Ovary (tissue), 9 donors: ENCODE data around the gene SNCAIP. TPM values are rescaled to one million over a fixed set of nuclear protein-coding genes. Genes with fewer than 3 reads are reported as not detected.

Source experiments
- DNase-seq, 5 donors: peaks; one replicate each; pipeline ENCODE4 v3.0.0-alpha.2; 2019 to 2020
- H3K27ac ChIP-seq, 2 donors: fragments of 200-600 bp; one replicate each; pipeline versions ENCODE4 v1.5.1 to v1.8.0; 2019 to 2022
- H3K27me3 ChIP-seq: fragments of 200-600 bp; one replicate; pipeline ENCODE4 v1.8.0; 2022
- H3K36me3 ChIP-seq: fragments of 200-600 bp; sonication (generic); one replicate; pipeline ENCODE4 v1.5.1; 2019
- H3K4me1 ChIP-seq: one replicate; pipeline ENCODE4 v1.8.1; 2013; ENCODE audit warnings: mild to moderate bottlenecking, moderate library complexity; ENCODE audit not compliant: insufficient read depth
- H3K4me3 ChIP-seq: fragments of 200-600 bp; sonication (generic); one replicate; pipeline ENCODE4 v1.5.1; 2017
- H3K9me3 ChIP-seq, 2 donors: fragments of 200-600 bp in 1 of 2; sonication (generic) in 1 of 2; one replicate each; pipeline versions ENCODE4 v1.5.1 to v1.8.1; 2013 to 2019; ENCODE audit warnings: mild to moderate bottlenecking in 1 of 2, moderate library complexity in 1 of 2
- EP300 ChIP-seq: sonication (generic); formaldehyde crosslinking; IDR thresholded peaks from one replicate; pipeline ENCODE4 v1.6.1; 2017; ENCODE audit warnings: antibody characterized with exemption
- POLR2A ChIP-seq: fragments of 450-650 bp; IDR thresholded peaks from one replicate; pipeline ENCODE4 v1.6.1; 2017; ENCODE audit warnings: antibody characterized with exemption, mild to moderate bottlenecking, moderate library complexity
- WGBS, 3 donors: extraction: QIAGEN DNeasy Blood & Tissue Kit in 1 of 3; methylation state at CpG; one replicate each; pipeline versions ENCODE4 v1.1.5 to v1.1.7; 2013 to 2017; 5-methylcytosine and 5-hydroxymethylcytosine counted together
- intact Hi-C, 4 donors: fragments of 100-400 bp; cut with DNase I; formaldehyde crosslinking; loops; one replicate each; pipeline versions ENCODE4 v1.11.0 to v1.15.1; 2022 to 2023
- polyA plus RNA-seq, 2 donors: library from polyadenylated mRNA; stranded (reverse); fragments of 200-250 nt in 1 of 2; fragments of 350-450 nt in 1 of 2; fragmentation: Illumina TruSeq in 1 of 2; extraction: RNeasy Lipid Tissue Mini Kit (QIAGEN cat#74804) in 1 of 2; gene quantifications; one replicate each; pipeline ENCODE4 v1.2.3, GENCODE V29; 2013 to 2014
- total RNA-seq, 7 donors: library from RNA; depleted of rRNA in 2 of 7; stranded (reverse); fragments of >200 nt in 2 of 7; fragmentation: NEBNext Ultra II Directional in 3 of 7; extraction: Animal tissue kit (Norgen Biotek cat#: 25700) in 3 of 7; gene quantifications; one replicate each; pipeline versions ENCODE4 v1.1.0 to v1.2.4, GENCODE V29; 2016 to 2023
- TF ChIP-seq, protein P1 (sequence below), 3 donors: fragments of 450-650 bp in 2 of 3; fragments of 200-600 bp in 1 of 3; IDR thresholded peaks; one replicate each; pipeline versions ENCODE4 v1.5.1 to v1.8.0; 2016 to 2022; ENCODE audit warnings: antibody characterized with exemption in 3 of 3, mild to moderate bottlenecking in 1 of 3
- donor health status: DM: no; HTN: no; CAD: no; lungs with moderate emphysema.
- donor health status: DM: no; HTN: no; CAD: no.
- donor health status: Bipolar disorder and iron deficiency.
- donor health status: DM: yes; HTN: yes; CAD: no.
- donor health status: DM: no; HTN: no; CAD: no.
- donor health status: DM: yes; HTN: yes; CAD: no.

SNCAIP gene
- total and polyA plus RNA-seq, 9 donors: 20.4 to 92.5 (median 46.9) TPM

DNA sequence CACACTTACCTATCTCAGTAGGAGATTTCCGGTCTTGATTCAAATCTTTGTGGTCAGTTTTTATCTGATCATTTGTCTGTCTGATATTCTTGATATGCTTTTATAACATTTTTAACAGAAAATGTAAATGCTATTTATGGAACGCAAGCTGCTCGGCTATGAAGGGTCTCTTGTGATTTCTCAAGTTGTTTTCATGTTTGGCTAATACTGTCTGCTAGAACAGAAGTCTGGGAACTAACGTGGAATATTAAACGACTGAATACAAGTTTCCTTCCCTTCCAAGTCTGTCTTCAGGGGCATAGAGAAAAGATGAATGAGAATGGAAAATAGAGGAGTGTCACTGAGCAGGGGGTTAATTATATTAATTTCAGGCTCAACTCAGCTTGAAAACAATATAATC, 27.6 kb downstream of the SNCAIP start:
- Histone ChIP-seq H3K4me1 (no peaks in the 10 kb centered on the region), H3K27me3 (no peaks in the 10 kb centered on the region), H3K9me3 (no peaks in the 10 kb centered on the region), H3K4me3 (no peak overlapping the region), H3K36me3 (no peaks in the 10 kb centered on the region), H3K27ac (no peak overlapping the region)
- intact Hi-C loops: no loop called here
- WGBS, 3 donors: 90 to 91% (median 91%) methylated on average over 5 of the region's 5 CpGs
- no peak for TF ChIP-seq EP300
- no peak for TF ChIP-seq POLR2A
- TF ChIP-seq, protein P1, sequence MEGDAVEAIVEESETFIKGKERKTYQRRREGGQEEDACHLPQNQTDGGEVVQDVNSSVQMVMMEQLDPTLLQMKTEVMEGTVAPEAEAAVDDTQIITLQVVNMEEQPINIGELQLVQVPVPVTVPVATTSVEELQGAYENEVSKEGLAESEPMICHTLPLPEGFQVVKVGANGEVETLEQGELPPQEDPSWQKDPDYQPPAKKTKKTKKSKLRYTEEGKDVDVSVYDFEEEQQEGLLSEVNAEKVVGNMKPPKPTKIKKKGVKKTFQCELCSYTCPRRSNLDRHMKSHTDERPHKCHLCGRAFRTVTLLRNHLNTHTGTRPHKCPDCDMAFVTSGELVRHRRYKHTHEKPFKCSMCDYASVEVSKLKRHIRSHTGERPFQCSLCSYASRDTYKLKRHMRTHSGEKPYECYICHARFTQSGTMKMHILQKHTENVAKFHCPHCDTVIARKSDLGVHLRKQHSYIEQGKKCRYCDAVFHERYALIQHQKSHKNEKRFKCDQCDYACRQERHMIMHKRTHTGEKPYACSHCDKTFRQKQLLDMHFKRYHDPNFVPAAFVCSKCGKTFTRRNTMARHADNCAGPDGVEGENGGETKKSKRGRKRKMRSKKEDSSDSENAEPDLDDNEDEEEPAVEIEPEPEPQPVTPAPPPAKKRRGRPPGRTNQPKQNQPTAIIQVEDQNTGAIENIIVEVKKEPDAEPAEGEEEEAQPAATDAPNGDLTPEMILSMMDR (IDR thresholded peaks at IDR 0.05): no peak
- DNase-seq: no peak

DNA sequence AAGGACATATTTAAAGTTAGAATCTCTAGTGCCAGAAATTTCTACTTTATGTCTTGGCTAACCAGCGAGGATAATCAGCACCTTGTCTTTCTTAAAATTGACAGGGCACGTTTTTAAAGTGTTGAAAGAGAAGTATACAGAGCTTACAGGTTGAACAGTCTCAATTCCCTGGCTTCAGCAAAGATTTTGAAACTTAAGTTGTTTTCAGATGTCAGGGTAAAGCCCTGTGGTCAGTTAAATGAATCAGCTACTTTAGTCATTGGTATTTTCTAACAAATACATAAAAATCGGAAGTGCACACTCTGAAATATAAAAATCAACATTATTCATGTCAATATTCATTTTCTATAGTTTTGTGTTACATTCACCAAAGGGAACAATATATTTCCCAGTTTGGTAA, 29.1 kb downstream of the SNCAIP start:
- intact Hi-C loops: no loop called here
- Histone ChIP-seq H3K27me3 (no peaks in the 10 kb centered on the region), H3K27ac (no peak overlapping the region), H3K36me3 (no peaks in the 10 kb centered on the region), H3K4me3 (no peak overlapping the region), H3K9me3 (no peaks in the 10 kb centered on the region), H3K4me1 (no peaks in the 10 kb centered on the region)
- TF ChIP-seq POLR2A: no peak
- no peak for TF ChIP-seq EP300
- TF ChIP-seq, protein P1 (IDR thresholded peaks at IDR 0.05): no peak
- DNase-seq: no peak
- WGBS, 3 donors: 72 to 89% (median 75%) methylated on average over 3 of the region's 3 CpGs

DNA sequence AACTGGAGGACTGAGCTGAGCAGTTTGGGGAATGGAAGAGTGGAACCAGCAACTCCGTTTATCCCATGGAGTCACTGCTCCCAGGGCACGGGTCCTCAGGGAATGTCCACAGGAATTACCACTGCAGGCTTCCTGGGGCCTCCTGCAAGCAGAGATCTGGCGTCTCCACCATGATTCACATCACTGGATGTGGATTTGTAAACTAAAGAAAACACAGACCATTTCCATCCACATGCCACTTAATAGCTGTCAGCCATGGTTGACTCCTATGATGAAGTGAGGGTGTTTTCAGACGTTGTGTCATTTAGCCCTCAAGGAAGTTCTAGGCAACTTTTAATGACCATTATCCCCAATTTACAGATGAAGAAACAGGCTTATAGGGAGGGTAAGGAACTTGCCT, 30.2 kb downstream of the SNCAIP start:
- H3K4me1 ChIP-seq: no peaks in the 10 kb centered on the region
- no peak for DNase-seq
- no peaks in the 10 kb centered on the region for H3K27me3 ChIP-seq
- intact Hi-C loops: no loop called here
- TF ChIP-seq POLR2A: no peak
- no peak for TF ChIP-seq EP300
- TF ChIP-seq, protein P1 (IDR thresholded peaks at IDR 0.05): no peak
- H3K36me3 ChIP-seq: no peaks in the 10 kb centered on the region
- 90 to 95% (median 95%) methylated on average over 4 of the region's 4 CpGs for WGBS, 3 donors
- H3K4me3 ChIP-seq: no peak overlapping the region
- H3K27ac ChIP-seq: no peak overlapping the region
- H3K9me3 ChIP-seq: no peaks in the 10 kb centered on the region

DNA sequence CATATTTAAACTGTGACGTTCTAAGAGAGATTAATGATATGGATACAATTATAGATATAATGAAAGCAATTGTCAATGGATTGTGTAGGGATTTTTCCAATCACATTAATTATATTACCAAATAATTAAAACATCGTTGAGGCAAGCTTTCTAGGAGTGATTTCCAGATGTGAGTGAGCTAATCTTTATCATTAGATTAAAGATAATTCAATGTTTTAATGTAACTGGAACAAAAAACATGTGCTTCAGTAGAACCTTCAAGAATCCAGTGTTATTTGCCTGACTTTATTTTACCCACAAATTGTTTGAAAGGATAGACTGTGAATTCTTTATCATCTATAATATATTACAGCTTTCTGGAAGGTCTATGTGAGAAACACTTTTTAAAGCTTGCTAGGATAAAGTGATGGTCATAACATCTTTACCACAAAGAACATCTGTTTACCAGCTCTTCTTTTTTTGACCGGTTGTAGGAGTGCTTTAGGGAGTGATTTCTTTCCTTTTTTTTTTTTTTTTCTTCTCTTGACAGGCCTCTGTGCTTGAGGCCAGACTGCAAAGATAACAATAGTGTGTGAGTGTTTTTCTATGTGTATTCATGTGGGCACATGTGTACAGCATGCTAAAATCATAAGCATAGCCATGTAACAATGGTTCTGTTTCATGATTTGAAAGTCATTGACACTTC, 35.0 kb downstream of the SNCAIP start:
- 37 to 41% (median 37%) methylated on average over 3 of the region's 3 CpGs for WGBS, 3 donors
- intact Hi-C loops: no loop called here
- H3K27me3 ChIP-seq: no peaks in the 10 kb centered on the region
- DNase-seq: no peak
- TF ChIP-seq, protein P1 (IDR thresholded peaks at IDR 0.05): no peak
- TF ChIP-seq POLR2A (no peak), EP300 (no peak)
- H3K4me3 ChIP-seq: no peak overlapping the region
- H3K9me3 ChIP-seq: no peaks in the 10 kb centered on the region
- peaks cover 9% of the 10 kb centered on the region for H3K4me1 ChIP-seq
- no peak overlapping the region for H3K27ac ChIP-seq
- H3K36me3 ChIP-seq: no peaks in the 10 kb centered on the region
